Skeletal muscle cell (primary cell): ENCODE measurements around the gene ARHGEF19.
"Not testable (repeated sequence)": the region's sequence is repeated elsewhere in the genome, so short reads cannot be mapped to it uniquely, and the experiment has no call there.

Experiments
- DNase-seq: peaks from one replicate; pipeline ENCODE4 v3.0.0-alpha.2; 2010; ENCODE audit warnings: low read depth
- H3K4me3 ChIP-seq: 2 replicates; pipeline ENCODE4 v1.5.1; 2011; ENCODE audit warnings: low read depth, mild to moderate bottlenecking, control low read depth, low read length, moderate library complexity

The ARHGEF19 gene

DNA sequence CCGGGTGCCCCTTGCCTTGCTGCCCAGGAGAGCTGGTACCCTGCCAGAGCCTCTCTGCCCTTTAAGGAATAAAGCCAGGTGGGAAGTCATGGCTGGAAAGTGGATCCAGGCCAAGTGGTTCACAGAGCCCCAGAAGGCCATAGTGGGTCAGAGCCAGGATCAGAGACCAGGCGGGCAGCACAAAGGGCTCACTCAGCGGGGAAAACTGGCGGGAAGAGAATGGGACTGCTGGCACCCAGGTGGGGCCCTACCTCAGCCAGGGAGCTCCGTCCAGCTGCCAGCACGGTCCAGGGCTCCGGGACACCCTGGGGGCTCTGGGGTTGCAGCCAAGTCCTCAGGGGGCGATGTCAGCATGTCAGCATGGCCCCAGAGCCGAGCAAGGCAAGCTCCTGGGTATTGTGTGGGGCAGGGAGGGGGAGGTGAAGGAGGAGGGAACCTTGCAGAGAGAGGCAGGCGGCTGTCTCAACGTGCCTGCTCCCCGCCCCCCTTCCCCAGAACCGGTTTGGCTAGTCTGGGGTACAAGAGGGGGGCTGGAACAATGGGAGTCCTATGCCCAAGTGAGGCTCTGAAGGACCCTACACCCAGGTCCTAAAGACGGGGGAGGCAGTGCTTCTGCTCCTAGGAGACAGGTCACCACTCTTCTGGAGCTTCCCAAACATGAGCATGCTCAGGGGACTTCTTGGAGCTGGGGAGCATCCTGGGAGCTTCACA, at the start of gene ARHGEF19:
ARHGEF19 (minus strand) TSS at position 402 of the 711 bp plus-strand sequence. CDS start 3,598 bp downstream, outside the sequence.
- DNase-seq = no peak
- no peak within 1 kb of the TSS for H3K4me3 ChIP-seq

DNA sequence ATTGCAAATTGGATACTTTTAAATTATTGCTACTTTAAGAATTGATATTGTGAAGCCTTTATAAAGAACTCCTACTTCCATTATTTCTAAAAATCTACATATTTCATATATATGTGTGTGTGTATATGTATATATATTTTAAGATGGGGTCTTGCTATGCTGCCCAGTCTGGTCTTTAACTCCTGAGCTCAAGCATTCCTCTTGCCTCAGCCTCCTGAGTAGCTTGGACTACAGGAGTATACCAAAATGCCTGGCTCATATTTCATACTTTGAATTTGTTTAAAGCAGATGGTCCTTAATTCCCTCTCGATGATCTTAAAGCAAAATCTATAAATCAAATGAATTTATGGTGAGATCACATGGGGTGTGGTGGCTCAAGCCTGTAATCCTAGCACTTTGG, 49.6 kb upstream of the ARHGEF19 start:
- no peak overlapping the region for H3K4me3 ChIP-seq
- no peak for DNase-seq

DNA sequence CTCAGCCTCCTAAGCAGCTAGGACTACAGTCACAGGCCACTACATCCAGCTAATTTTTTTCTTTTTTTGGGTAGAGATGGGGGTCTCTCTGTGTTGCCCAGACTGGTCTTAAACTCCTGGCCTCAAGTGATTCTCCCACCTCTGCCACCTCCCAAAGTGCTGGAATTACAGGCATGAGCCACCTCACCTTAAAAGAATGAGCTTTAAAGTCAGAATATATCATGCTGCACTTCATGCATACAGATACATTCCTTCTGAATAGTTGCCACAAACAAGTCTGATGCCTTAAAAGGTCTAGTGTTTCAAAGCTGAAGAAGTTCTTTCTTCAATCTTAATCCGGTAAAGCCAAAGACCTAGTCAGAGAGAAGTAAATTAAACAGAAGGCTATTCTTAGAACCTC, 48.4 kb upstream of the ARHGEF19 start:
- DNase-seq = no peak
- H3K4me3 ChIP-seq = no peak overlapping the region

GRCh38 chr1:16258591-16259135, 46.2 kb upstream of the ARHGEF19 start:
- H3K4me3 ChIP-seq = no peak overlapping the region
- DNase-seq = no peak

GRCh38 chr1:16257968-16258367, 45.5 kb upstream of the ARHGEF19 start:
- no peak overlapping the region for H3K4me3 ChIP-seq
- no peak for DNase-seq

DNA sequence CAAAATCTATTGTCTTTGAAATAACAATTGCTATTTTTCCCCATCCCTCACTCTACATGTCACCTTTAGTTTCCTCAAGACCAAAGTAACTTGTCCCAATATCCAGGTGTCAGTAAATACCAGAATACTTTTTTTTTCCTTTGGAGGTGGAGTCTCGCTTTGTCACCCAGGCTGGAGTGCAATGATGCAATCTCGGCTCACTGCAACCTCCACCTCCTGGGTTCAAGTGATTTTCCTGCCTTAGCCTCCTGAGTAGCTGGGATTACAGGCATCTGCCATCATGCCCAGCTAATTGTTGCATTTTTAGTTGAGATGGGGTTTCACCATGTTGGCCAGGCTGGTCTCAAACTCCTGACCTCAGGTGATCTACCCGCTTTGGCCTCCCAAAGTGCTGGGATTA, 45.1 kb upstream of the ARHGEF19 start:
- H3K4me3 ChIP-seq, DNase-seq: not testable (repeated sequence)

DNA sequence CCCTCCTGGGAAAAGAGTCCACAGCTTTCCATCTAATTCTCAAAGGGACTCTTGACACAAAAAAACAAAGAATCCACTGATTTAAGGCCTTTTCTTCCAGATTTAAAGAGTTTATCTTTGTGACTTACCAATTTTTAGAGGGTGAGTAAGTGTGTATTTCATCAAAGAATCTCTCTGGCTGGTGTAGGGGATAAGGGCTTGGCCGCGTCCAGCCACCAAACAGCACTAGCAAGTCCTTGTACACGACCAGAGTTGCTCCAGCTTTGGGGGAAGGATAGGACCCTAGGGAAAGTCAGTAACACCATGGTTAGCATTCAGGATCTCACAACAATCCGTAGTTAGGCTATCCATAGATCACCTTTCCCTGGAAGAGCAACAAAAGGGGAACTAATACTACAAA, 44.0 kb upstream of the ARHGEF19 start:
- no peak overlapping the region for H3K4me3 ChIP-seq
- DNase-seq = no peak

DNA sequence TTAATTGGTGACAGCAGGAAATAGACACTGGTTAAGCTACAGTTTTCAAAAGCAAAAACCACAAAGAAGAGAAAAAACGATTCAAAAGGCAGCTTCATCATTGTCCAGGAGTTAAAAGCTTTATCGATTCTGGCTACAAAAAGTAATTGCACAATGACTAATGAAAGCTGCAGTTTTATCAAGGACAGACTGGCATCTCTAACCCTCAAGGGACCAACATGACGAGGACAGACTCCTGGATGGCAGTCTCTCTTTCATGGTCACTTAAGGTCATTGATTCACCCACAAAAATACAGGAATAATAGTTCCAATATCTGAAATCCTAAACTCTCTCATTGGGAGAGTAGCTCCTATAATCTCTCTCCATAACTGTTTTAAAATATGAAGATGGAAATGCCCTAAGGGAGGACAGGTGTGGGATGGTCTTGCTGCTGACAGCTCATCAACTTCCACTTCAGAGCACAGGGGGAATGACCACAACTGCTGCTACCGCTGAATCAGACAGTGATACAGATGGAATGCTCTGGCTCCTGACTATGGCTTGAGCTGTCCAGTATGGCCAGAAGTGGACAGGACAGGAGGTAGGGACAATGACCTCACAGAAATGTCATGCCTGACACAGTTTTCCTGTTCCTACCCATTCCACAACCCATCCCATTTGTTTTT, 41.9 kb upstream of the ARHGEF19 start:
- DNase-seq = no peak
- H3K4me3 ChIP-seq = no peak overlapping the region

- DNase-seq = no peak
- H3K4me3 ChIP-seq = no peak overlapping the region
Measured at GRCh38 chr1:16253332-16253922, 41.0 kb upstream of the ARHGEF19 start.

DNA sequence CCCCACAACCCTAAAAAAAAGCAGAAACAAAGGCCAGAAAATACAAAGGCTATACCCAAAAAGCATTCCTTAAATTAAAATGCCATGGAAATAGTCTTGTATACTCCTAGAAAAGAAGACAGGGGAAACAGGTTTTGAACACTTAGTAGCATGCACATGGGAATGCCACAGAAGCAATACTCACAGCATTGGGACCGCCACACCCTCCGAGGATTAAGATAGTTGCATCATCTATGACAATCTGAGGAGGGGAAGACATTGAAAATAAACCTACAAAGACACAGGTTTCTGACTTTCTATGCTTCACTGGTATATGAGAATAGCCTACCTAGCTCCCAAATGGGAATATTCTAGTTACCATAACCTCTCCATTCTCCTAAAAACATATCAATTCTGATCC, 40.5 kb upstream of the ARHGEF19 start:
- no peak overlapping the region for H3K4me3 ChIP-seq
- no peak for DNase-seq

DNA sequence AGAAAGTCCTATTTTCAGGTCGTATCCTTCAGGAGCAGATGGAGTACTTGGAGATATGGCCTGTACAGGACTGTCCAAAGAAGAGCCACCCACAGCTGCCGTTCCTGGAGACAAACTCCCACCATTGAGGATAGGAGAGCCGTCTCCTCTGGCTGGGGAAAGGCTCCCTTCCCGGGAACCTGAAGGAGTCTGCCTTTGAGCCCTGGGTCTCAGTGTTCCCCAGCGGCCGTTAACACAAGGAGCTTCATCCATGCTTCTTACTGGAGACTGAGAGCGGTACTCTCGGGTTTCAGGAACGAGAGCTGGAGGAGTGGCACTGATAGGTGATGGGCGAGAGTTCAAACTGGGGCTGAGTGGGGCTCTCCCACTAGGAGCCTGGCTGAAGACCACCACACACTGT, 38.9 kb upstream of the ARHGEF19 start:
- no peak overlapping the region for H3K4me3 ChIP-seq
- no peak for DNase-seq

- no peak overlapping the region for H3K4me3 ChIP-seq
- no peak for DNase-seq
Measured at GRCh38 chr1:16250524-16251251, 38.2 kb upstream of the ARHGEF19 start.

DNA sequence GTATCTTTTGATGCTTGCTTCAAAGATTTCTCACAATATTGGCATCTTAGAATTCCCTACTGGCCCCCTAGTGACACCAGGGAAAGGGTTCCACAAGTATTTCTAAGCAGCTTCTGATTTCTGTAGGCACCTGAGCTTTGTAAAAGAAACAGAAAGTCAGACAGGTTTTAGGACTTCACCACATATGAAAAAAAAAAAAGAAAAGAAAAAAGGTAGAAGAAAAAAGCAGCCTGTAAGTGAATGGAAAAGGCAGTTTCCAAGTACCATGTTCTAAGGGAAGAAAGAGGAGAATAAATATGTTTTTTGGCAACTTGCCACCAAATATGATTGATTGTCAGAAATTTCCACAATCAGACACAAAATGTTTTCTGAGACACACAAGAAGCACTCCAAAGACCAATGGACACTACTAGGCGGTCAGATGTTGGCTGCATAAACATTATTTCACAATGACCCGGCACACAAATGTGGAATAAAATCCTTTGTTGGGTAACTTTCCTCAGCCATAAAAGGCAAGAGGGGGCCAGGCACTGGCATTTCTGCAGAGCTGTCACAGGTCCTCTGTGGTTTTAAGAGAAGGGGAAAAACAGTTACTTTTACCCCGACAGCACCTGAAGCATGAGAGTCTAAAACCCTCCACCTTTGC, 37.3 kb upstream of the ARHGEF19 start:
- no peak overlapping the region for H3K4me3 ChIP-seq
- peak; percentile 64 for DNase-seq

DNA sequence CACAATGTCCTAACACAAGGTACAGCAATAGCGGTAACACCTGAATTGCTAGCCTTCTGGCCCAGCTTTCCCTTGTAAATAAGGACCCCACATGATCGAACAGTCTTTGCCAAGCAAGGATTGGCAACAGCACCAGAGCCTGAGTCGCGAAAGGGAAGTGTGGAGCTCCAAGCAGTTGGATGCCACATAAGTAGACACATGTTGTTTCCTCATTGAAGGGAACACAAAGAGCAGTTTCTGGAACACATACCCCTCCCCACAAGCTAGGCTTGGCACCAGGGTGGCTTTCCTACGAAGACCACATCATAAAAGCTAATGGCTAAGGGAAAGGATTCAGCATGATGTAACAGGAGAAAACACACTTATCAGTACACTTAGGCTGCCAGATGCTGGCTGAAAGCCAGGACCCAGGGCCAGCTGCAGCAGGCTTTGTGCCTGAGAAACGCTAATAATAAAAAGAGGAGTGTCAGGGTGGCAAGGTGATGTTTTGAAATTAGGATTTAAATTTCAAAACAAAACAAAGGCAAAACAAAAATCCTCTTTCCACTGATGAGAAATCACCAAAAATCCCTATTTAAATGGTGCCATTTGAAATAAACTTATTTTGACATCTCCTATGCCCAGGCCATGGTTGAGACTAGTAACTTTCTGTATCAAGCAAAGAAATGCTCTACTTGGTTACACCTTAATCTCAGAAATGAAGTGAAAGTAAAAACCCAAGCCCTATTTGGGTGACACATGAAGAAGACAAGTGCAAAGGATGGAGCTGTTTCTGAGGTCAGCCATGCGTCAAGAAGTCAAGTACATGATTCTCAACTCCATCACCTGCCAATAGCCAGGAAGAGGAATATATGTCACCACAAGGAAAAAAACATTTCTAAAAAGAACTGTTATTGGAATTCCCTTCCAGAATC, 36.4 kb upstream of the ARHGEF19 start:
- peak; percentile 90 for DNase-seq
- H3K4me3 ChIP-seq = no peak overlapping the region

GRCh38 chr1:16248007-16248436, 35.6 kb upstream of the ARHGEF19 start:
- no peak for DNase-seq
- no peak overlapping the region for H3K4me3 ChIP-seq

GRCh38 chr1:16247441-16247840, 35.0 kb upstream of the ARHGEF19 start:
- no peak for DNase-seq
- no peak overlapping the region for H3K4me3 ChIP-seq

- H3K4me3 ChIP-seq = no peak overlapping the region
- DNase-seq = no peak
Measured at GRCh38 chr1:16246961-16247360, 34.5 kb upstream of the ARHGEF19 start.

- DNase-seq, H3K4me3 ChIP-seq: not testable (repeated sequence)
Measured at GRCh38 chr1:16246239-16246638, 33.8 kb upstream of the ARHGEF19 start.
